ENCODE measurements around the gene TBC1D22A.

The TBC1D22A gene

DNA sequence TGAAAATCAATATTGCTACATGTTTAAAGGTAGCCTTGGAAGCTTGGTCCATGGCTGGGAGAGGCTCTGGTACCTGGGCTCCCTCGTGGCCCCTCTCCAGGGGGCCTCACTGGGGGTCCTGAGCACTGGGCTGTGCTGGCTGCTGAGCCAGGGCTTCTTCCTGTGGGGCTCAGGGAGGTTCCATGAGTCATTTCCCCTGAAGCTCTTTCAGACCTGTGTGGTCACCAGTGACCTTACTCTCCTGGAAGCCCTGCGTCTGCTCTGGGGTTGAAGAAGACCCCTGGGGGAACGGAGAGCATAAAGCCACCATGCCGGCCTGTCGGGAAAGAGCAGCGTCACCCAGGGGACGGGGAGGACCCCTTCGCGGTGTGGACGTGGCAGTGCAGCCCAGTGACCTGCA is 389.0 kb downstream of the TBC1D22A start:
- no peak for DNase-seq

- no peak for DNase-seq
These were observed 389.8 kb downstream of the TBC1D22A start for GRCh38 chr22:47152236-47152635.

DNA sequence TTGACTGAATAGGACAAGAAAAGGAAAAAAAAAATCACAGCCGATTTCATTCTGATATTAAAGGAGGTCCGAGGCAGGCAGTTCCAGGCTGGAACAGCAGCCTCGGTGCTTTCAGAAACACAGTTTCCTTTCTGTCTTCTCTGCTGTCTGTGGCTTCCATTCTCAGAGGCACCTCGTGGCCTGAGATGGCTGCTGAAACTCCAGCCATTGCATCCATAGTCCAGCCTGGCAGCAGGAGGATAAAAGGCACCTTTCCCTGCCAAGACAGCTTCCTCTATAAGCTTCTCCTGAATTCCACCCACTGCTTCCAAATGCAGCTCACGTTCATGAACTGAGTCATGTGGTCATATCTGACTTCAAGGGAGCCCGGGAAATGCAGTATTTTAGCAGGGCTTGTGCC is 390.5 kb downstream of the TBC1D22A start:
- no peak for DNase-seq

DNA sequence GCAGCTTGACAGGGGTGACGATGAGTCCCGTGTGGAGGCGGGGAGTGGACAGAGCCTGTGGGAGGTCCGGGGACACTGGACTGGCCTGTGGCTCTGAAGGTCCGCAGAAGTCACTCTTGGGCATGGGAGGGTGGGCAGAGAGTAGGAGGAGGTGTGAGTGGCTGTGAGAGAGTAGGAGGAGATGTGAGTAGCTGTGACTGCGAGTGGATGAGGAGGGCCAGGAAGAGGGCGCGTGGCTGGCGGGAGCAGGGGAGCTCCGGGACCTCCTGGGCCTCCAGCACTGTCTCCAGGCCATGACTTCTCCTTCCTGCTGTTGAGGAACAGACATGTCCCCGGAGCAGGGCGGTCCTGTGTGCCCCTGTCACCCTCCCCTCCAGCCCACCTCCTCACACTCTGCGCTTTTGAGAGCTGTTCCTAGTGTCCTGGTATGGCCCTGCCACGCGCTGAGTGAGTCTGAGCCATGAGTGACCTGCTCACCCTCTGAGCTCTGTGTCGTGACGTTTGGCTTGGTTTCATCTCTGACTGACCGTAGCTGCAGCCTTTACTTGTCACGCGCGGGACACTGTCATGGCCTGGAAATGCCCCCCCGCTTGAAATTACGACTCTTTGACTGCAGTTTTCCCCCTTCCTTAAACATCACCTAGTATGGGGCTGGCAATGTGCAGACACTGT is 391.5 kb downstream of the TBC1D22A start:
- DNase-seq, result no peak

- no peak for DNase-seq
These were observed 392.2 kb downstream of the TBC1D22A start for GRCh38 chr22:47154621-47155081.

- no peak for DNase-seq
These were observed 392.9 kb downstream of the TBC1D22A start for GRCh38 chr22:47155131-47155885.

DNA sequence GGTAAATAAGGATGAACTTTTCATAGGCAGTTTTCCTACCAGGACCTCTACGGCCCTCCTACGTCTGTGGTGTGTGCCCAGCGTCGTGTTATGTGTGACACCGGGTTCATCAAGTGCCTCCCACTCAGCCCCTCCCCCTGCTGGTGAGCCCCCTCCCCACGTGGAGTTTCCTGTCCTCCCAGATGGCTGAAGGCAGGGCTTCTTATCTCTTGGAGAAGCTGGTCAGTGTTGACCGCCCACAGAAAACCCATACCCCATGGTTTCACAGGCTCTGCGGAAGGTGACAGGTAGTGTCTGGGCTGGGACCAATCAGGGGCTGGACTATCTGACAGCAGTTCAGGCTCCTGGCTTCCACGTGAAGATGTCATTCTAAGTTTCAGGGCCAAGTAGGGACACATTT is 393.5 kb downstream of the TBC1D22A start:
- DNase-seq, result no peak

GRCh38 chr22:47156352-47157092 is 394.1 kb downstream of the TBC1D22A start:
- DNase-seq, result no peak

GRCh38 chr22:47157093-47157420 is 394.6 kb downstream of the TBC1D22A start:
- DNase-seq, result no peak

- DNase-seq, result no peak
These were observed 395.2 kb downstream of the TBC1D22A start for GRCh38 chr22:47157486-47158270.

DNA sequence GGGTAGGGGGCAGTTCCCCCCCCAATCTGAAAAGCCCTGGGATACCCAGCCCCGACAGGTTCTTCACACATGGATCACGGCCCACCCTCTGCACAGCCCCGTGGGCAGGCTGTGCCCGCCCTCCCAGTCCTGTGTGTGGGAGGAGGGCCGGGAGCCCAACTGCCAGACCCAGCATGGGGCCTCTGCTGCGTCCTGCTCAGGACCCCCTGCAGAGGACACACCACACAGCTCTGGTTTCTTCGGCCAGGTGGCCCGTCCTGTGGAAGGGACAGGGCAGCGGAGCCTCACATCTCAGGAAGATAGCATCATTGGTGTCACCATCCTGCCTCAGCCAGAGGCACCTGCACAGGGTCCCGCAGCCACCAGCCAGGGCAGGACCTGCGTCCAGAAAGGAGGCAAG is 396.0 kb downstream of the TBC1D22A start:
- DNase-seq, result no peak

DNA sequence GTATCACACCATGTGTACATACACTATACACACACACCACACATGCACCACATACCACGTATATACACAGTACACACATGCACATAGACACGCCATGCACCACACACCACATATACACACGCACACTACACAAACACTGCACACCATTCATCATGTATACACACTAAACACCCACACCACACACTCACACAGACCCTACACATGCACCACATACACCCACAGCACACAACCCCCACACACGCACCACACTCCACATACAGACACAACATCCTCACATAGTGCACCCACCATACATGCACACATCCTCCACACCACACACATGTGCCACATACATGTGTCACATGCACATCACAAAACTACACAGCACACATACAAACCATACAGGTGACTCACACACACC is 397.1 kb downstream of the TBC1D22A start:
- DNase-seq, result no peak

- no peak for DNase-seq
These were observed 397.7 kb downstream of the TBC1D22A start for GRCh38 chr22:47160141-47160541.

GRCh38 chr22:47160781-47161520 is 398.5 kb downstream of the TBC1D22A start:
- no peak for DNase-seq

DNA sequence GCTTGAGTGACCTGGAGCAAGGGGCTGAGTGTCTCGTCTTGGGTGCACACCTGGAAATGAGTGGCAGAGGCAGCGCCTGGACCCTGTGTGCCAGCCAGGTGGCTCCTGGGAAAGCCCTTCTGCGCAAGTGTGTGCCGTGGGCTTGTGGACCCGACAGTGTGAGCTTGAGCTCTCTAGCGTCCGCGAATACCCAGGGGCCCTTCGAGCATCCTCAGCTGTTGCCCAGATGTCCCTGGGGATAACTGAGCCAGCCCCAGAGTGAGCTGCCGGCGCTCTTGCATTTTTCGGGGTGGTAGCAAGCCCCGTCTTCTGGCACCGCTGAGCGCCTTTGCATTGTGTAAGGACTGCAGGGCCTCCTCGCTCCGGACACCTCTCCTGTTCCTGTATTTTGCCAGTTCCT is 399.2 kb downstream of the TBC1D22A start:
- no peak for DNase-seq

- DNase-seq, result no peak
These were observed 400.4 kb downstream of the TBC1D22A start for GRCh38 chr22:47162865-47163264.

- DNase-seq, result no peak
These were observed 401.0 kb downstream of the TBC1D22A start for GRCh38 chr22:47163481-47163855.

- no peak for DNase-seq
These were observed 401.5 kb downstream of the TBC1D22A start for GRCh38 chr22:47163856-47164513.

DNA sequence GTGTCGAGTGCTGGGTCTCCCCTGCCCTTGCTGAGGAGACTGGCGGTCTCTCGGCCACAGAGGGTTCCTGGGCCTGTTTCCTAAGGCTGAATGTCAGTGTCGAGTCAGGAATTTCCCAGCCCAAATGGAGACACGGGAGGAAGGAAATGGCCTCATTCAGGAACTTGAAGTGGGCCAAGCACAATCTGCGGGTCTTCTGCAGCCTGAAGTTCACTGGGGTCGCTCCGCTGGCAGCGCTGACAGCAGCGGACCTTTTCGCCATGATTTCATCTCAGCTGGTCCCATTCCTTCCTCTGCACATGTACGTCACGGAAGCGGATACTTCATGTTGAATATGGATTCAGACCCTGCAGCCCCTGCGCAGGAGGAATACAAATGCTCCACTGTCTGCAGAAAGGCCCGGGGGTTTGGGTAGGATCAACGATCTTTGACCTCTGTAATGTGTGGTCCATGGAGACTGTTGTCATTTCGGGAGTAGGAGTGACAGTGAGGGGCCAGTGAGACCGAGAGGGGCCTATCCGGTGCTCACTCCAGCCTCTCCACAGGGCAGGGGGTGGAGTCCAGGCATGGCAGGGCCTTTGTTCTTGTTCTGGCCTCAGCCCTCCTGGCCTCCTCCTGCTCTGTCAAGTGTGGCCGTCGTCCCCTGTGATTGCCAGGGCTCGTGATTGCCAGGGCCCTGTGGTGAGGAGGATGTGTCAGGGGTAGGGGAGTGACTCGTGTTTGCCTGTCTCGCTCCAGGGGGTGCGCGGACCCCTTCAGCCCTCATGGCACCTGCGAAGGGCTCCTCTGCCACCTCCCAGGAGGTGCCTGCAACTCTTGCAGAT is 402.3 kb downstream of the TBC1D22A start:
- no peak for DNase-seq

GRCh38 chr22:47165338-47166032 is 403.0 kb downstream of the TBC1D22A start:
- DNase-seq, result no peak
